ENCODE results near the gene DOCK1. TPM values are rescaled to one million over a fixed set of nuclear protein-coding genes. Genes with fewer than 3 reads are reported as not detected.

The DOCK1 gene
- total RNA-seq, 1 donor from 2014 or later = 16.8 TPM

GRCh38 chr10:127485153-127485857 is 580.1 kb downstream of the DOCK1 start:
- Histone ChIP-seq H3K4me1 (no peaks in the 10 kb centered on the region), H3K4me3 (no peak overlapping the region), H3K9me3 (replicated peaks) (no peaks in the 10 kb centered on the region), H3K27ac (replicated peaks) (no peak overlapping the region), H3K36me3 (no peaks in the 10 kb centered on the region), H3K27me3 (ENCODE audit: low read depth) (peaks cover 34% of the 10 kb centered on the region)
- intact Hi-C loops (cut with micrococcal nuclease) = no loop called here
- no peak for DNase-seq
- no peak for TF ChIP-seq CTCF (IDR thresholded peaks at IDR 0.05; ENCODE audit: borderline replicate concordance)

GRCh38 chr10:127486355-127486754 is 581.1 kb downstream of the DOCK1 start:
- intact Hi-C loops (cut with micrococcal nuclease) = no loop called here
- Histone ChIP-seq H3K4me1 (no peaks in the 10 kb centered on the region), H3K4me3 (no peak overlapping the region), H3K9me3 (replicated peaks) (no peaks in the 10 kb centered on the region), H3K27me3 (ENCODE audit: low read depth) (peaks cover 34% of the 10 kb centered on the region), H3K36me3 (no peaks in the 10 kb centered on the region), H3K27ac (replicated peaks) (no peak overlapping the region)
- no peak for DNase-seq
- TF ChIP-seq CTCF (IDR thresholded peaks at IDR 0.05; ENCODE audit: borderline replicate concordance) = no peak

GRCh38 chr10:127492607-127493250 is 587.5 kb downstream of the DOCK1 start:
- DNase-seq = no peak
- Histone ChIP-seq H3K36me3 (no peaks in the 10 kb centered on the region), H3K27me3 (ENCODE audit: low read depth) (peaks cover 34% of the 10 kb centered on the region), H3K4me1 (no peaks in the 10 kb centered on the region), H3K27ac (replicated peaks) (no peak overlapping the region), H3K9me3 (replicated peaks) (peaks cover 4% of the 10 kb centered on the region), H3K4me3 (no peak overlapping the region)
- TF ChIP-seq CTCF (IDR thresholded peaks at IDR 0.05; ENCODE audit: borderline replicate concordance) = no peak
- intact Hi-C loops (cut with micrococcal nuclease) = no loop called here

GRCh38 chr10:127496035-127496434 is 590.8 kb downstream of the DOCK1 start:
- Histone ChIP-seq H3K36me3 (no peaks in the 10 kb centered on the region), H3K4me1 (peaks cover 6% of the 10 kb centered on the region), H3K9me3 (replicated peaks) (peaks cover 4% of the 10 kb centered on the region), H3K27me3 (ENCODE audit: low read depth) (peaks cover 54% of the 10 kb centered on the region), H3K4me3 (no peak overlapping the region), H3K27ac (replicated peaks) (no peak overlapping the region)
- TF ChIP-seq CTCF (IDR thresholded peaks at IDR 0.05; ENCODE audit: borderline replicate concordance) = no peak
- intact Hi-C loops (cut with micrococcal nuclease) = no loop called here
- DNase-seq = no peak

- no peaks in the 10 kb centered on the region for H3K9me3 ChIP-seq (replicated peaks)
- no peak overlapping the region for H3K27ac ChIP-seq (replicated peaks)
- peaks cover 6% of the 10 kb centered on the region for H3K4me1 ChIP-seq
- peaks cover 61% of the 10 kb centered on the region for H3K27me3 ChIP-seq (ENCODE audit: low read depth)
- no peak for DNase-seq
- no peaks in the 10 kb centered on the region for H3K36me3 ChIP-seq
- intact Hi-C loops (cut with micrococcal nuclease) = no loop called here
- no peak overlapping the region for H3K4me3 ChIP-seq
- no peak for TF ChIP-seq CTCF (IDR thresholded peaks at IDR 0.05; ENCODE audit: borderline replicate concordance)
These were observed 592.5 kb downstream of the DOCK1 start for GRCh38 chr10:127497685-127498084.

Data from left ventricle myocardium inferior (tissue), 1 donor.